C4-2B (cell line): ENCODE measurements around the gene RNASE7.

Source experiments
- CTCF ChIP-seq: fragments of 450-650 bp; conservative IDR thresholded peaks from 2 replicates; pipeline ENCODE4 v1.5.1; 2017; ENCODE audit warnings: mild to moderate bottlenecking
- ZFX ChIP-seq: fragments of 450-650 bp; IDR thresholded peaks from 2 replicates; pipeline ENCODE4 v1.6.1; 2017

- TF ChIP-seq CTCF (no peak), ZFX (no peak)
Observed at GRCh38 chr14:21054123-21054767, 12.1 kb downstream of the RNASE7 start.
